LNCAP (cell line): ENCODE measurements around the gene MUC5B.

ENCODE experiments used
- CTCF ChIP-seq: fragments of 450-650 bp; IDR thresholded peaks from 2 replicates; pipeline ENCODE4 v1.5.1; 2017; ENCODE audit warnings: mild to moderate bottlenecking

MUC5B gene

GRCh38 chr11:1289211-1289935 lies 66.5 kb downstream of the MUC5B start:
- no peak for TF ChIP-seq CTCF

- no peak for TF ChIP-seq CTCF
Measured at GRCh38 chr11:1290052-1291040, 67.5 kb downstream of the MUC5B start.

GRCh38 chr11:1291295-1292017 lies 68.6 kb downstream of the MUC5B start:
- TF ChIP-seq CTCF, result no peak

- TF ChIP-seq CTCF, result no peak
Measured at GRCh38 chr11:1292018-1292643, 69.3 kb downstream of the MUC5B start.

- no peak for TF ChIP-seq CTCF
Measured at GRCh38 chr11:1292644-1293618, 70.1 kb downstream of the MUC5B start.

GRCh38 chr11:1293619-1294015 lies 70.8 kb downstream of the MUC5B start:
- peak; percentile 41 for TF ChIP-seq CTCF
